Panc1 (cell line): Measurements from ENCODE around the gene SLC10A3. TPM values are rescaled to one million over a fixed set of nuclear protein-coding genes. Genes with fewer than 3 reads are reported as not detected.

Experiments used
- ATAC-seq: fragments of 200-7000 bp; cut with Tn5 transposase; 2 replicates; pipeline ENCODE4 v1.9.1; 2020; ENCODE audit warnings: mild to moderate bottlenecking, moderate library complexity
- BruUV-seq: library from RNA; stranded (reverse); fragments of 400-500 nt; replicated peaks from 2 replicates; lab custom pipeline; 2021; lab: Mats Ljungman, UMichigan
- CTCF ChIA-PET: fragments of 300-600 bp; sonication (Branson Sonifier 250); formaldehyde crosslinking; loops from one replicate; lab custom pipeline; 2022; ENCODE audit warnings: antibody characterized with exemption; lab: Charles Lee
- POLR2A ChIA-PET: fragments of 300-600 bp; sonication (Branson Sonifier 250); formaldehyde crosslinking; loops from one replicate; lab custom pipeline; 2022; ENCODE audit warnings: antibody characterized with exemption; lab: Charles Lee
- DNase-seq: peaks from one replicate; pipeline ENCODE4 v3.0.0-alpha.2; 2010; ENCODE audit warnings: low read depth, low spot score
- H3K27ac ChIP-seq: 2 replicates; pipeline ENCODE4 v1.5.1; 2011; ENCODE audit warnings: mild to moderate bottlenecking, low read length, inconsistent platforms
- H3K27me3 ChIP-seq: fragments of 200-500 bp; sonication (Bioruptor generic); 2 replicates; pipeline ENCODE4 v1.6.0; 2014; ENCODE audit warnings: low read length, inconsistent platforms; ENCODE audit not compliant: control insufficient read depth, insufficient read depth
- H3K36me3 ChIP-seq: fragments of 200-500 bp; sonication (Bioruptor generic); 2 replicates; pipeline ENCODE4 v1.5.1; 2014; ENCODE audit warnings: inconsistent platforms, mild to moderate bottlenecking, low read length, moderate library complexity; ENCODE audit not compliant: control insufficient read depth, insufficient read depth
- H3K4me1 ChIP-seq: 2 replicates; pipeline ENCODE4 v1.5.1; 2011; ENCODE audit warnings: inconsistent platforms, mild to moderate bottlenecking, low read length, moderate library complexity; ENCODE audit not compliant: control insufficient read depth, insufficient read depth
- H3K4me3 ChIP-seq, 2 experiments: 2 replicates each; pipeline ENCODE4 v1.5.1; 2011 to 2012; ENCODE audit warnings: low read depth in 2 of 2, low read length in 2 of 2, mild to moderate bottlenecking in 2 of 2, inconsistent platforms in 1 of 2, moderate library complexity in 1 of 2
- H3K9me3 ChIP-seq: fragments of 200-500 bp; sonication (Bioruptor generic); 2 replicates; pipeline ENCODE4 v1.5.1; 2014; ENCODE audit warnings: low read depth, mild to moderate bottlenecking, inconsistent platforms, low read length, moderate library complexity; ENCODE audit not compliant: control insufficient read depth, insufficient read depth
- POLR2AphosphoS5 ChIP-seq: IDR thresholded peaks from 2 replicates; pipeline ENCODE4 v1.6.1; 2012; ENCODE audit warnings: mild to moderate bottlenecking, low read depth, low read length, moderate library complexity
- SIN3A ChIP-seq: IDR thresholded peaks from 2 replicates; pipeline ENCODE4 v1.6.1; 2012; ENCODE audit warnings: low read depth, mild to moderate bottlenecking, low read length, moderate library complexity, borderline replicate concordance; ENCODE audit not compliant: insufficient read depth
- TCF7L2 ChIP-seq: IDR thresholded peaks from 2 replicates; pipeline ENCODE4 v1.6.1; 2011; ENCODE audit warnings: mild to moderate bottlenecking, low read depth, low read length, inconsistent platforms
- in situ Hi-C: cut with HindIII; loops from 2 replicates; pipeline ENCODE4 v1.10.0; 2016; ENCODE audit warnings: low sequenced_read_pairs, low pct_unique_long_range_greater_than_20kb
- intact Hi-C: fragments of 100-400 bp; cut with micrococcal nuclease; formaldehyde crosslinking; loops from one replicate; pipeline ENCODE4 v1.10.0; 2022; ENCODE audit not compliant: unreplicated experiment
- total RNA-seq: library from RNA; stranded (reverse); gene quantifications from one replicate; pipeline ENCODE4 v1.2.1, GENCODE V29; 2021; ENCODE audit not compliant: unreplicated experiment
- TF ChIP-seq, protein P1 (sequence below), 2 experiments: IDR thresholded peaks; 2 replicates each; pipeline ENCODE4 v1.6.1; 2011 to 2012; ENCODE audit warnings: low read depth in 2 of 2, control low read depth in 1 of 2, low read length in 1 of 2, mild to moderate bottlenecking in 1 of 2, moderate library complexity in 1 of 2; ENCODE audit not compliant: insufficient read depth in 1 of 2
- TF ChIP-seq, protein P2 (sequence below): fragments of 450-650 bp; IDR thresholded peaks from 2 replicates; pipeline ENCODE4 v1.5.1; 2017; ENCODE audit warnings: mild to moderate bottlenecking

The SLC10A3 gene
- total RNA-seq, 1 experiment from 2014 or later = 64.1 TPM

DNA sequence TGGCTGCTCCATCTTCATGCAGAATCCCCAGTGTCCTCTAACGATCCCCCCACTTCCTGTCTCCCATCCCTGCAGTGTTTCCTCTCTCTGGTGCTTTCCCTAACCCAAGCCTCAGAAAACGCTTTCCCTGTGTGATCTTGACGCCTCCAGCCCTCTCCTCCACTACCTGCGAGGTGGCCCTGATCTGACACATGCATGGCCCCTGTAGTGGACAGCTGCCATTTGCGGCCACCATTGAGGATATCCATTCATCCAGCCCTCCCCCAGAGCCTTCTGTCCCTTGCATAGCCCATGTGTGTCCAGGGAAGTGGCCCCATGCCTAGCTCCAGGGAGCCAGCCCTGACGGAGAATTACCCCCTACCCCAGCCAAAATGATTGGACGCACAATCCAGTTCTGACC is 7.1 kb downstream of the SLC10A3 start:
- Histone ChIP-seq H3K4me3 (no peak overlapping the region), H3K27ac (no peak overlapping the region), H3K4me1 (peaks cover 23% of the 10 kb centered on the region), H3K9me3 (no peaks in the 10 kb centered on the region), H3K27me3 (no peaks in the 10 kb centered on the region), H3K36me3 (no peaks in the 10 kb centered on the region)
- intact Hi-C loops = no loop called here
- no peak for ATAC-seq
- ChIA-PET CTCF (no interaction called here), POLR2A (no interaction called here)
- TF ChIP-seq, protein P1, sequence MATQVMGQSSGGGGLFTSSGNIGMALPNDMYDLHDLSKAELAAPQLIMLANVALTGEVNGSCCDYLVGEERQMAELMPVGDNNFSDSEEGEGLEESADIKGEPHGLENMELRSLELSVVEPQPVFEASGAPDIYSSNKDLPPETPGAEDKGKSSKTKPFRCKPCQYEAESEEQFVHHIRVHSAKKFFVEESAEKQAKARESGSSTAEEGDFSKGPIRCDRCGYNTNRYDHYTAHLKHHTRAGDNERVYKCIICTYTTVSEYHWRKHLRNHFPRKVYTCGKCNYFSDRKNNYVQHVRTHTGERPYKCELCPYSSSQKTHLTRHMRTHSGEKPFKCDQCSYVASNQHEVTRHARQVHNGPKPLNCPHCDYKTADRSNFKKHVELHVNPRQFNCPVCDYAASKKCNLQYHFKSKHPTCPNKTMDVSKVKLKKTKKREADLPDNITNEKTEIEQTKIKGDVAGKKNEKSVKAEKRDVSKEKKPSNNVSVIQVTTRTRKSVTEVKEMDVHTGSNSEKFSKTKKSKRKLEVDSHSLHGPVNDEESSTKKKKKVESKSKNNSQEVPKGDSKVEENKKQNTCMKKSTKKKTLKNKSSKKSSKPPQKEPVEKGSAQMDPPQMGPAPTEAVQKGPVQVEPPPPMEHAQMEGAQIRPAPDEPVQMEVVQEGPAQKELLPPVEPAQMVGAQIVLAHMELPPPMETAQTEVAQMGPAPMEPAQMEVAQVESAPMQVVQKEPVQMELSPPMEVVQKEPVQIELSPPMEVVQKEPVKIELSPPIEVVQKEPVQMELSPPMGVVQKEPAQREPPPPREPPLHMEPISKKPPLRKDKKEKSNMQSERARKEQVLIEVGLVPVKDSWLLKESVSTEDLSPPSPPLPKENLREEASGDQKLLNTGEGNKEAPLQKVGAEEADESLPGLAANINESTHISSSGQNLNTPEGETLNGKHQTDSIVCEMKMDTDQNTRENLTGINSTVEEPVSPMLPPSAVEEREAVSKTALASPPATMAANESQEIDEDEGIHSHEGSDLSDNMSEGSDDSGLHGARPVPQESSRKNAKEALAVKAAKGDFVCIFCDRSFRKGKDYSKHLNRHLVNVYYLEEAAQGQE (IDR thresholded peaks at IDR 0.05; ENCODE audit: insufficient read depth in 1 of 2, low read depth in 2 of 2, low read length in 1 of 2) = no peak
- TF ChIP-seq, protein P2, sequence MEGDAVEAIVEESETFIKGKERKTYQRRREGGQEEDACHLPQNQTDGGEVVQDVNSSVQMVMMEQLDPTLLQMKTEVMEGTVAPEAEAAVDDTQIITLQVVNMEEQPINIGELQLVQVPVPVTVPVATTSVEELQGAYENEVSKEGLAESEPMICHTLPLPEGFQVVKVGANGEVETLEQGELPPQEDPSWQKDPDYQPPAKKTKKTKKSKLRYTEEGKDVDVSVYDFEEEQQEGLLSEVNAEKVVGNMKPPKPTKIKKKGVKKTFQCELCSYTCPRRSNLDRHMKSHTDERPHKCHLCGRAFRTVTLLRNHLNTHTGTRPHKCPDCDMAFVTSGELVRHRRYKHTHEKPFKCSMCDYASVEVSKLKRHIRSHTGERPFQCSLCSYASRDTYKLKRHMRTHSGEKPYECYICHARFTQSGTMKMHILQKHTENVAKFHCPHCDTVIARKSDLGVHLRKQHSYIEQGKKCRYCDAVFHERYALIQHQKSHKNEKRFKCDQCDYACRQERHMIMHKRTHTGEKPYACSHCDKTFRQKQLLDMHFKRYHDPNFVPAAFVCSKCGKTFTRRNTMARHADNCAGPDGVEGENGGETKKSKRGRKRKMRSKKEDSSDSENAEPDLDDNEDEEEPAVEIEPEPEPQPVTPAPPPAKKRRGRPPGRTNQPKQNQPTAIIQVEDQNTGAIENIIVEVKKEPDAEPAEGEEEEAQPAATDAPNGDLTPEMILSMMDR = no peak
- TF ChIP-seq SIN3A = no peak
- no peak for TF ChIP-seq TCF7L2
- no peak for TF ChIP-seq POLR2AphosphoS5
- no TSS peak for BruUV-seq
- in situ Hi-C loops = no loop called here
- DNase-seq = no peak

DNA sequence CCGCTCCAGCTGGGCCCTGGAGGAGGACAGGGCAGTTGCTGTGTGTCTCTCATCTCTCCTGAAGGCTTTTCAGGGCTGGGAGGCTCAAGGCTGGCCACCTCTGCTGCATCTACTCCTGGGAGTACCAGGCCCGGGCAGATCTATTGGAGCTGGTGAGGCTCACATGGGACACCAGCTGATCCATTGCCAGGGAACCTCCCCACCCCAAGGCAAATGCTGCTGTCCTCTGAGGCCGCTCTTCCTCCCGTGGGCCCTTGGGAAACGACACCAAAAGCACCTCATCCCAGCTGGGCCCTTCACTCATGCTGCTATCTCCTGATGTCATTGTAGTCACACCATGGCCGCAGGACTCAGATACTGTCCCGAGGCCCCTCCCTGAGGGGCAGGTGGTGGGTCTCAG is 7.6 kb downstream of the SLC10A3 start:
- in situ Hi-C loops (no loop called here), intact Hi-C loops (no loop called here)
- no peak for DNase-seq
- Histone ChIP-seq H3K4me3 (no peak overlapping the region), H3K27me3 (no peaks in the 10 kb centered on the region), H3K36me3 (no peaks in the 10 kb centered on the region), H3K9me3 (no peaks in the 10 kb centered on the region), H3K4me1 (peaks cover 24% of the 10 kb centered on the region), H3K27ac (no peak overlapping the region)
- ATAC-seq = no peak
- CTCF ChIA-PET = no interaction called here
- POLR2A ChIA-PET = no interaction called here
- TF ChIP-seq, protein P2 = no peak
- TF ChIP-seq SIN3A (no peak), TCF7L2 (no peak), POLR2AphosphoS5 (no peak)
- TF ChIP-seq, protein P1 (IDR thresholded peaks at IDR 0.05; ENCODE audit: insufficient read depth in 1 of 2, low read depth in 2 of 2, low read length in 1 of 2) = no peak
- no TSS peak for BruUV-seq
